SK-N-SH (cell line): Measurements from ENCODE around the gene INSYN2B.

Experiments
- CHD2 ChIP-seq: fragments of 150-350 bp; IDR thresholded peaks from 2 replicates; pipeline ENCODE4 v1.6.1; 2018; ENCODE audit warnings: low read length; ENCODE audit not compliant: partially characterized antibody
- EZH2phosphoT487 ChIP-seq: fragments of 200-600 bp; sonication (generic); IDR thresholded peaks from 2 replicates; pipeline ENCODE4 v1.6.1; 2017; ENCODE audit warnings: low read depth, mixed run types, mild to moderate bottlenecking, antibody characterized with exemption, moderate library complexity, borderline replicate concordance
- FOSL2 ChIP-seq: IDR thresholded peaks from 2 replicates; pipeline ENCODE4 v1.4.0; 2012; ENCODE audit warnings: low read depth, mild to moderate bottlenecking, moderate library complexity, borderline replicate concordance
- GABPA ChIP-seq: IDR thresholded peaks from 2 replicates; pipeline ENCODE4 v1.4.0; 2012; ENCODE audit warnings: low read depth, mild to moderate bottlenecking
- JUND ChIP-seq: IDR thresholded peaks from 2 replicates; pipeline ENCODE4 v1.4.0; 2012
- POLR2AphosphoS5 ChIP-seq: IDR thresholded peaks from 2 replicates; pipeline ENCODE4 v1.6.1; 2012; ENCODE audit warnings: low read depth, low read length
- SIN3A ChIP-seq: IDR thresholded peaks from 2 replicates; pipeline ENCODE4 v1.6.1; 2012; ENCODE audit warnings: low read depth, mild to moderate bottlenecking, low read length, moderate library complexity, borderline replicate concordance
- SMC3 ChIP-seq: IDR thresholded peaks from 2 replicates; pipeline ENCODE4 v1.6.1; 2012; ENCODE audit warnings: low read depth, low read length, improper control_type of control experiment
- TF ChIP-seq, protein P1 (sequence below): fragments of 200-600 bp; sonication (generic); IDR thresholded peaks from 2 replicates; pipeline ENCODE4 v1.6.1; 2017; ENCODE audit warnings: antibody characterized with exemption, mild to moderate bottlenecking, moderate library complexity

DNA sequence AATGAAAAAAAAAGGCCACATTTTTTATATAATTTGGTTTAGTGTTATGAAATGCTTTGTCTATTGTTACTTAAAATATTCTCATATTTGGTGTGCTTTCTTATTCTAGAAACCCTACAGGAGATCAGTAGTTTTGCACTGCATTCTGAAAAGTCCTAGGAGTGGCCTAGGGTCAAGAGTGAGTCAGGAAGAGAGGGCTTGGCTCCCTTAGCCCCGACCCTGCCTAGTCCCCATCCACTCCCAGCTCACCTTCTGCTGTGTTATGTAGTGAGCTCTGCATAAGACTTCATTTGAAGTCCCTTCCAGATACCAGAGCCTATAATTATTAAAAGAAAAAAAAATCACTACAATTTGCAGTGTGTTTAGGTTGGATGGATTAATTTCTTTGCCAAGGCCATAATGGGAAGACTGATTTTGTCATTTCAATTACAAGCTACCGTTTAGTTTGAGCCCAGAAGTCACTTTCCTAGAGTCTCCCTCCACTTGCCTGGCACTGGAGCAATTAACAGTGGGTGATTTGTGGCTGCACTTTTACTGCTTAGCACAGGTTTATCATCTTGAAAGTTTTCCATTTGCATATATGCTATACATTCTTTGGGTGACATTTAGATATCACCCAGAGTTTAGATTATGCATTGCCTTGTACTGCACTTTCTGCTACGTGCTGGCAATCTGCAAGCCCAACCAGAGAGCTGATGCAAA is 143.3 kb downstream of the INSYN2B start:
- TF ChIP-seq JUND (no peak), SMC3 (no peak), CHD2 (no peak), GABPA (no peak), FOSL2 (no peak), EZH2phosphoT487 (no peak), POLR2AphosphoS5 (no peak), SIN3A (no peak)
- TF ChIP-seq, protein P1, sequence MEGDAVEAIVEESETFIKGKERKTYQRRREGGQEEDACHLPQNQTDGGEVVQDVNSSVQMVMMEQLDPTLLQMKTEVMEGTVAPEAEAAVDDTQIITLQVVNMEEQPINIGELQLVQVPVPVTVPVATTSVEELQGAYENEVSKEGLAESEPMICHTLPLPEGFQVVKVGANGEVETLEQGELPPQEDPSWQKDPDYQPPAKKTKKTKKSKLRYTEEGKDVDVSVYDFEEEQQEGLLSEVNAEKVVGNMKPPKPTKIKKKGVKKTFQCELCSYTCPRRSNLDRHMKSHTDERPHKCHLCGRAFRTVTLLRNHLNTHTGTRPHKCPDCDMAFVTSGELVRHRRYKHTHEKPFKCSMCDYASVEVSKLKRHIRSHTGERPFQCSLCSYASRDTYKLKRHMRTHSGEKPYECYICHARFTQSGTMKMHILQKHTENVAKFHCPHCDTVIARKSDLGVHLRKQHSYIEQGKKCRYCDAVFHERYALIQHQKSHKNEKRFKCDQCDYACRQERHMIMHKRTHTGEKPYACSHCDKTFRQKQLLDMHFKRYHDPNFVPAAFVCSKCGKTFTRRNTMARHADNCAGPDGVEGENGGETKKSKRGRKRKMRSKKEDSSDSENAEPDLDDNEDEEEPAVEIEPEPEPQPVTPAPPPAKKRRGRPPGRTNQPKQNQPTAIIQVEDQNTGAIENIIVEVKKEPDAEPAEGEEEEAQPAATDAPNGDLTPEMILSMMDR, result no peak
